GM12878 (cell line): ENCODE data around the gene TNK2.

Experiments used
- CBX5 ChIP-seq: sonication (generic); IDR thresholded peaks from 2 replicates; pipeline ENCODE4 v1.6.1; 2016; ENCODE audit warnings: low read depth, moderate library complexity, mild to moderate bottlenecking, inconsistent platforms
- EP300 ChIP-seq, 2 experiments: fragments of 150-350 bp in 1 of 2; IDR thresholded peaks; 2 replicates each; pipeline ENCODE4 v1.6.1; 2011 to 2012; ENCODE audit warnings: low read depth in 2 of 2, low read length in 2 of 2, borderline replicate concordance in 1 of 2, improper control_type of control experiment in 1 of 2, inconsistent platforms in 1 of 2; ENCODE audit not compliant: control insufficient read depth in 1 of 2
- LARP7 ChIP-seq: fragments of 450-650 bp; IDR thresholded peaks from 2 replicates; pipeline ENCODE4 v1.6.1; 2017; ENCODE audit warnings: mild to moderate bottlenecking
- MAX ChIP-seq: IDR thresholded peaks from 2 replicates; pipeline ENCODE4 v1.6.1; 2012; ENCODE audit warnings: low read depth, low read length, improper control_type of control experiment
- MEF2B ChIP-seq: fragments of 450-650 bp; IDR thresholded peaks from 2 replicates; pipeline ENCODE4 v1.6.1; 2018; ENCODE audit warnings: mild to moderate bottlenecking, moderate library complexity; ENCODE audit not compliant: partially characterized antibody, poor library complexity, severe bottlenecking
- PBX3 ChIP-seq: IDR thresholded peaks from 2 replicates; pipeline ENCODE4 v1.6.1; 2011; ENCODE audit warnings: mild to moderate bottlenecking, low read depth, low read length, moderate library complexity; ENCODE audit not compliant: insufficient replicate concordance
- YY1 ChIP-seq: IDR thresholded peaks from 2 replicates; pipeline ENCODE4 v1.6.1; 2011; ENCODE audit warnings: low read depth, mild to moderate bottlenecking, low read length

- no peak for TF ChIP-seq CBX5
- TF ChIP-seq EP300 (IDR thresholded peaks at IDR 0.05; ENCODE audit: borderline replicate concordance in 1 of 2, control insufficient read depth in 1 of 2, low read depth in 2 of 2, low read length in 2 of 2): no peak
- TF ChIP-seq MEF2B: no peak
- no peak for TF ChIP-seq YY1
- TF ChIP-seq LARP7: no peak
- no peak for TF ChIP-seq PBX3
- no peak for TF ChIP-seq MAX
Observed at GRCh38 chr3:195881276-195881988, 26.9 kb downstream of the TNK2 start.
